PC-9 (cell line): Measurements from ENCODE around the gene PTTG2. TPM values are rescaled to one million over a fixed set of nuclear protein-coding genes. Genes with fewer than 3 reads are reported as not detected.

Experiments used
- BruUV-seq: library from RNA; stranded (reverse); fragments of 400-500 nt; replicated peaks from 2 replicates; lab custom pipeline; 2021; lab: Mats Ljungman, UMichigan
- CTCF ChIA-PET: fragments of 300-600 bp; sonication (Branson Sonifier 250); formaldehyde crosslinking; loops from one replicate; lab custom pipeline; 2022; ENCODE audit warnings: antibody characterized with exemption; lab: Charles Lee
- POLR2A ChIA-PET: fragments of 300-600 bp; sonication (Branson Sonifier 250); formaldehyde crosslinking; loops from one replicate; lab custom pipeline; 2022; ENCODE audit warnings: antibody characterized with exemption; ENCODE audit not compliant: unreplicated experiment; lab: Charles Lee
- DNase-seq, 2 experiments: peaks; one replicate each; pipeline versions ENCODE4 v3.0.0 to v3.0.0-alpha.2; 2015 to 2022; ENCODE audit warnings: mixed read lengths in 1 of 2
- H2AFZ ChIP-seq: fragments of 200-600 bp; sonication (generic); 2 replicates; pipeline ENCODE4 v1.8.1; 2017; ENCODE audit warnings: antibody characterized with exemption
- H3F3A ChIP-seq: fragments of 200-600 bp; sonication (generic); 2 replicates; pipeline ENCODE4 v1.8.1; 2017; ENCODE audit warnings: antibody characterized with exemption, mild to moderate bottlenecking, low read depth; ENCODE audit not compliant: insufficient read depth
- H3K27ac ChIP-seq: fragments of 200-600 bp; sonication (generic); 2 replicates; pipeline ENCODE4 v1.6.1; 2016; ENCODE audit warnings: mixed run types
- H3K27me3 ChIP-seq: fragments of 200-600 bp; sonication (generic); 2 replicates; pipeline ENCODE4 v1.6.1; 2016; ENCODE audit warnings: low read depth, mixed run types; ENCODE audit not compliant: insufficient read depth
- H3K36me3 ChIP-seq: fragments of 200-600 bp; sonication (generic); 2 replicates; pipeline ENCODE4 v1.6.1; 2016; ENCODE audit warnings: low read depth, mixed run types
- H3K4me1 ChIP-seq: fragments of 200-600 bp; sonication (generic); replicated peaks from 2 replicates; pipeline ENCODE4 v1.6.1; 2016; ENCODE audit warnings: mixed run types; ENCODE audit not compliant: insufficient read depth
- H3K4me2 ChIP-seq: fragments of 200-600 bp; sonication (generic); 2 replicates; pipeline ENCODE4 v1.6.1; 2017; ENCODE audit warnings: mixed run types
- H3K4me3 ChIP-seq: fragments of 200-600 bp; sonication (generic); 2 replicates; pipeline ENCODE4 v1.6.1; 2016; ENCODE audit warnings: mixed run types
- H3K79me2 ChIP-seq: fragments of 200-600 bp; sonication (generic); 2 replicates; pipeline ENCODE4 v1.6.1; 2017; ENCODE audit warnings: low read depth, mixed run types
- H3K9me2 ChIP-seq: fragments of 200-600 bp; sonication (generic); 2 replicates; pipeline ENCODE4 v1.8.1; 2017; ENCODE audit warnings: mild to moderate bottlenecking; ENCODE audit not compliant: insufficient read depth
- H3K9me3 ChIP-seq: fragments of 200-600 bp; sonication (generic); 2 replicates; pipeline ENCODE4 v1.8.1; 2016; ENCODE audit warnings: low read depth; ENCODE audit not compliant: insufficient read depth
- H4K20me1 ChIP-seq: fragments of 200-600 bp; sonication (generic); 2 replicates; pipeline ENCODE4 v1.8.1; 2017; ENCODE audit not compliant: insufficient read depth
- EZH2 ChIP-seq: fragments of 200-600 bp; sonication (generic); IDR thresholded peaks from 2 replicates; pipeline ENCODE4 v1.8.0; 2017; ENCODE audit warnings: antibody characterized with exemption, low read depth
- intact Hi-C: fragments of 100-400 bp; cut with micrococcal nuclease; formaldehyde crosslinking; loops from one replicate; pipeline ENCODE4 v1.10.0; 2022; ENCODE audit not compliant: unreplicated experiment
- total RNA-seq: library from RNA; stranded (reverse); gene quantifications from 2 replicates; pipeline ENCODE4 v1.2.3, GENCODE V29; 2021
- TF ChIP-seq, protein P1 (sequence below): fragments of 200-600 bp; sonication (generic); conservative IDR thresholded peaks from 2 replicates; pipeline ENCODE4 v1.6.1; 2017; ENCODE audit warnings: mixed run types, antibody characterized with exemption, mild to moderate bottlenecking, moderate library complexity

PTTG2 gene
- total RNA-seq, 1 experiment from 2014 or later: 0.55 TPM

DNA sequence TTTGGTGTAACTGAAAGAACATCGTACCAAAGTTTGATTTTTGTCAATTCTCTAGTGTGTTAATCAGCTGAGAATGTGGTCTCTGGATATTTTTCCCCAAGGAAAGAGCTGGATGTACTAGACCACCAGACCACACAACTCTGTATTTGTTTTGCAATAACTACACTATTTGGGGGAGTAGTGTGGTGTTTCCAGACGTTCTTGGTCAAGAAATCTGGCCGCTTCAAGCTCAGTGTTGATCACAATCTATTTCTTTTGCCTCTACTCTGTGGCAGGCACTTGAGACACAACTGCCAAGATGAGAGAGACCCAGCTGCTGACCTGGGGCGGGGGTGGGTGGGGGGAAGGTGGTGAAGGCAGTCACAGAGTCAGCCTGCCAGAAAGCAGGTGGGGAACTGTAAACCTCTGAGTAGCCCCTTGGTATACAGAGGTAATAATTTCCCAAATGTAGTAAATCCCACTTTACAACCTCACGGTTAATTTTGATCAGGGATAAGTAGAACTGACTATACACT lies 30.6 kb downstream of the PTTG2 start:
- H3K27ac ChIP-seq: no peak overlapping the region; the same call in 1 of the 2 replicates
- intact Hi-C loops: no loop called here
- no peaks in the 10 kb centered on the region for H3K9me2 ChIP-seq
- H3K79me2 ChIP-seq: peaks cover 63% of the 10 kb centered on the region
- H4K20me1 ChIP-seq: no peaks in the 10 kb centered on the region
- ChIA-PET CTCF (no interaction called here), POLR2A (no interaction called here)
- no peaks in the 10 kb centered on the region for H3K36me3 ChIP-seq
- no TSS peak for BruUV-seq
- no peaks in the 10 kb centered on the region for H3K27me3 ChIP-seq
- peaks cover 22% of the 10 kb centered on the region for H3F3A ChIP-seq
- no peaks in the 10 kb centered on the region for H3K9me3 ChIP-seq
- no peak overlapping the region for H2AFZ ChIP-seq
- TF ChIP-seq, protein P1, sequence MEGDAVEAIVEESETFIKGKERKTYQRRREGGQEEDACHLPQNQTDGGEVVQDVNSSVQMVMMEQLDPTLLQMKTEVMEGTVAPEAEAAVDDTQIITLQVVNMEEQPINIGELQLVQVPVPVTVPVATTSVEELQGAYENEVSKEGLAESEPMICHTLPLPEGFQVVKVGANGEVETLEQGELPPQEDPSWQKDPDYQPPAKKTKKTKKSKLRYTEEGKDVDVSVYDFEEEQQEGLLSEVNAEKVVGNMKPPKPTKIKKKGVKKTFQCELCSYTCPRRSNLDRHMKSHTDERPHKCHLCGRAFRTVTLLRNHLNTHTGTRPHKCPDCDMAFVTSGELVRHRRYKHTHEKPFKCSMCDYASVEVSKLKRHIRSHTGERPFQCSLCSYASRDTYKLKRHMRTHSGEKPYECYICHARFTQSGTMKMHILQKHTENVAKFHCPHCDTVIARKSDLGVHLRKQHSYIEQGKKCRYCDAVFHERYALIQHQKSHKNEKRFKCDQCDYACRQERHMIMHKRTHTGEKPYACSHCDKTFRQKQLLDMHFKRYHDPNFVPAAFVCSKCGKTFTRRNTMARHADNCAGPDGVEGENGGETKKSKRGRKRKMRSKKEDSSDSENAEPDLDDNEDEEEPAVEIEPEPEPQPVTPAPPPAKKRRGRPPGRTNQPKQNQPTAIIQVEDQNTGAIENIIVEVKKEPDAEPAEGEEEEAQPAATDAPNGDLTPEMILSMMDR: no peak
- TF ChIP-seq EZH2: no peak
- H3K4me2 ChIP-seq: no peak overlapping the region; the same call in 1 of the 2 replicates
- no peak overlapping the region for H3K4me3 ChIP-seq
- no peak for DNase-seq
- peaks cover 46% of the 10 kb centered on the region for H3K4me1 ChIP-seq

DNA sequence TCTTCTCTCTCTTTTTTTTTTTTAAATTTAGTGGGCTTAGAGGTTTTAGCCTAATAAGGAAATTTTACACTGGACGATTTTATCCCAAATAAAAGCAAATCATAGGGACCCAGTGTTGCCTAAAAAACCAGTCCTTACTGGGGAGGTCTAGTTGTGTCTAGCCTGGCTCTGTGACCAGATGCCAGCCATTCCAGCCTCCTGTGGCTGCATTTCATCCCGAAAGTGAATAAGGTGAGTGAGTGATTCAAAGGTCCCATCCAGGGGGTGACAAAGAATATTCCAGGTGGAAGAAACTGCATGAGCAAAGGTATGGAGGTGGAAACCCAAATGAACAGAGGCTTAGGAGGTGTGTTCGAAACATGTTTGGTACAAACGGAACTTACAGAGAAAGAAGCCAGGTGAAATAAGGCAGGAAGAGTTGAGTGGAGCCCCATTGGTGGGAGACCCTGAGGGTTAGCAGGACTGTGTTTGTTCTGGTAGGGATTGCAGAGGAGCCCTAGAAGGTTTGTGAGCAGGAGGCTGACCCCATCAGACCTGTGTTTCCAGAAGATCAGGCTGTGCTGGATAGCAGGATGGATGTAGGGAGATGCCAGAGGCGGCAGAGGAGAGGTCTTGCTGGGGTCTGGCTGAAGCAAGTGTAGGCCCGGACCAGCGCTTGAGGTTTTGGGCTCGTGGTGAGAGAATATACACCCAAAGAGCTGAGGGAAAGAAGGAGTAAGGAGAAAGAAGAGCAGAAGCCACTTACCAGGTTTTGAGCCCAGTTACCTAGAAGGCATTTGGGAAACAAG lies 31.6 kb downstream of the PTTG2 start:
- Histone ChIP-seq H3K4me3 (no peak overlapping the region), H3K9me2 (no peaks in the 10 kb centered on the region), H2AFZ (no peak overlapping the region), H3K27me3 (no peaks in the 10 kb centered on the region), H3K4me2 (no peak overlapping the region), H3F3A (peaks cover 22% of the 10 kb centered on the region), H3K79me2 (peaks cover 55% of the 10 kb centered on the region), H3K27ac (no peak overlapping the region), H4K20me1 (no peaks in the 10 kb centered on the region), H3K36me3 (no peaks in the 10 kb centered on the region), H3K4me1 (peaks cover 46% of the 10 kb centered on the region), H3K9me3 (no peaks in the 10 kb centered on the region)
- TF ChIP-seq, protein P1: no peak
- no peak for TF ChIP-seq EZH2
- CTCF ChIA-PET: interaction anchor here (0.7 kb wide), 1 partner anchor 282 kb away, joined by 7 read pairs; no protein-coding TSS in a partner anchor
- no peak for DNase-seq
- POLR2A ChIA-PET: interaction anchor here (0.6 kb wide), 1 partner anchor 371 kb away, joined by 3 read pairs; no protein-coding TSS in a partner anchor
- BruUV-seq: no TSS peak
- intact Hi-C loops: no loop called here

DNA sequence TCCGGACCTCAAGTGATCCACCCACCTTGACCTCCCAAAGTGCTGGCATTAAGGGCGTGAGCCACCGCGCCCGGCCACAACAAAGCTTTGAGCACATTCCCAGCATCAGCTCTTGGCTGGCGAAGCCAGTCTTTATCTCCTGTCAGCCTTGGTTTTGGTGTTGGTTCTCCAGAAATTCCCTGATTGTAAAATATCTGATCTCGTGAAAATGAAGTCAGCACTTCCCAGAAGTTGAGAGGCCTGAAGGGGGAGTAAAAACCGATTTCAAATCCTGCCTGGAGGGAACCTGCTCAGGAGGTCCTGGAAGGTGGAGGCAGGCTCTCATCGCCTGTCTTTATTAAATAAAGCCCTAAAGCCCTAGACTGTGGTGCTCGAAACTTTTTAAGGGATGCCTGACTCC lies 33.6 kb downstream of the PTTG2 start:
- Histone ChIP-seq H3K36me3 (no peaks in the 10 kb centered on the region), H3K27ac (no peak overlapping the region), H2AFZ (no peak overlapping the region), H3K4me1 (peaks cover 31% of the 10 kb centered on the region), H3K4me3 (no peak overlapping the region), H4K20me1 (no peaks in the 10 kb centered on the region), H3K9me3 (no peaks in the 10 kb centered on the region), H3K4me2 (no peak overlapping the region), H3K9me2 (no peaks in the 10 kb centered on the region), H3K27me3 (no peaks in the 10 kb centered on the region), H3K79me2 (peaks cover 49% of the 10 kb centered on the region), H3F3A (peaks cover 16% of the 10 kb centered on the region)
- TF ChIP-seq, protein P1: no peak
- TF ChIP-seq EZH2: no peak
- ChIA-PET CTCF (no interaction called here), POLR2A (no interaction called here)
- no TSS peak for BruUV-seq
- intact Hi-C loops: no loop called here
- no peak for DNase-seq
